ENCODE measurements around the gene G3BP2. TPM values are rescaled to one million over a fixed set of nuclear protein-coding genes. Genes with fewer than 3 reads are reported as not detected.

The G3BP2 gene
- polyA plus RNA-seq, 1 donor from 2014 or later = 332 TPM

DNA sequence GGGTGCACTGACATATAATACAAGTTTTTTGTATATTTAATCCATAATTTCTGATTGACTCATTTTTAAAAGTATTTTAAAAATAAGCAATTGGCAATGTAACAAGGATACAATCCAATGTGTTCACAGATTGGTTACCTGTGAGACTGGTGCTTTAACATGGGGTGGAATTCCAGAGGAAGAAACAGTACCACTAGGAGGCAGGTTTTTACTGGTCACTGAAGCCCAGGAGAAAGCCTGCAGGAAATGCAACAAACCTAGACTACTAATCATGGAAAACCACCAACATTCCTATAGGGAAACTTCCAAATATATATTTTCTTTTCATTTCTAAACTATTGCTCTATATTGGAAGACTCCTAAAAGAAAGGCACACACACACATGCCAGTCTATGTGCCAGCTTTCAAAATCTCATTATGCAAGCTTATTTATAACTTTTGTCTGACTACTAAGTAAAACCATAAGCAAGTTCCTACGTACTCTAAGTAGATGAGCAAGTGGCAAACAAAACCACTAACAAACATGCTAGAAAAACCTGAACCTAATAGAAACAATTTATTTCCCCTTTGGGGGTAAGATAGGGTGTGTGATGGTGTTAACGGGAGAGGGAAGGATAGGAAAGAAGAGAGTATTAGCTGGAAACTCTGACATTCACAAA, 19.2 kb downstream of the G3BP2 start:
- Histone ChIP-seq H3K9me2 (ENCODE audit: insufficient read depth, low read length) (no peaks in the 10 kb centered on the region), H3K4me3 (ENCODE audit: low read length) (no peak overlapping the region), H3K9ac (ENCODE audit: low read length) (no peak overlapping the region), H4K20me1 (ENCODE audit: insufficient read depth) (peaks cover 13% of the 10 kb centered on the region), H3K27me3 (ENCODE audit: insufficient read depth, low read depth, low read length) (no peaks in the 10 kb centered on the region), H3K36me3 (ENCODE audit: insufficient read depth, low read length) (peaks cover 34% of the 10 kb centered on the region), H2AFZ (ENCODE audit: low read depth, low read length) (no peak overlapping the region), H3K9me3 (ENCODE audit: low read length) (no peaks in the 10 kb centered on the region), H3K4me2 (ENCODE audit: low read length) (no peak overlapping the region), H3K27ac (ENCODE audit: low read length) (no peak overlapping the region), H3F3A (ENCODE audit: insufficient read depth, low read length, poor library complexity, severe bottlenecking) (no peaks in the 10 kb centered on the region), H3K79me2 (replicated peaks; ENCODE audit: insufficient read depth, low read length) (peaks cover 20% of the 10 kb centered on the region)
- TF ChIP-seq RAD21 (conservative IDR thresholded peaks at IDR 0.05) (no peak), MXI1 (conservative IDR thresholded peaks at IDR 0.05; ENCODE audit: poor library complexity, severe bottlenecking) (no peak), SMC3 (conservative IDR thresholded peaks at IDR 0.05; ENCODE audit: poor library complexity) (peak; percentile 26), EP300 (conservative IDR thresholded peaks at IDR 0.05; ENCODE audit: poor library complexity, severe bottlenecking) (no peak), CTCF (IDR thresholded peaks at IDR 0.05; ENCODE audit: poor library complexity, severe bottlenecking) (peak; percentile 32)

DNA sequence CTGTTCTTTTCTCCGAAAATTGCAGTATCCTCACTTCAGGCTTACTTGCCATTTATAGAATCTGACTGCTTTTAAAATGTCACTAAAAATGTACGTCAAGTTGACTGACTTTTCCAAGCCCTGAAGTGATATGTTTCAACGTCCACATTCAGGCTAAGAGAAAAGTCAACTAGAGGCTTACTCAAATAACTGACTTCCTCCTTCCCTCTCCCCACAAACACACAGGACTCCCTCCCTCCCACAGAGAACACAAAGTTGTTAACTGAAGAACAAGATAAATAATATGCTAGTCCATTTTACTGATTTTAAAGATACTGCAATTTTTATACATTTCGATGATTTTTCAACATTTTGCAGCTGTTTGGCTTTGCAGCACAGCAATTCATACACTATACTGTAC, 29.1 kb downstream of the G3BP2 start:
- Histone ChIP-seq H3K4me2 (ENCODE audit: low read length) (no peak overlapping the region), H2AFZ (ENCODE audit: low read depth, low read length) (no peak overlapping the region), H3F3A (ENCODE audit: insufficient read depth, low read length, poor library complexity, severe bottlenecking) (no peaks in the 10 kb centered on the region), H4K20me1 (ENCODE audit: insufficient read depth) (no peaks in the 10 kb centered on the region), H3K79me2 (replicated peaks; ENCODE audit: insufficient read depth, low read length) (no peaks in the 10 kb centered on the region), H3K27me3 (ENCODE audit: insufficient read depth, low read depth, low read length) (no peaks in the 10 kb centered on the region), H3K9me2 (ENCODE audit: insufficient read depth, low read length) (no peaks in the 10 kb centered on the region), H3K36me3 (ENCODE audit: insufficient read depth, low read length) (peaks cover 24% of the 10 kb centered on the region), H3K4me3 (ENCODE audit: low read length) (no peak overlapping the region), H3K9me3 (ENCODE audit: low read length) (no peaks in the 10 kb centered on the region), H3K27ac (ENCODE audit: low read length) (no peak overlapping the region), H3K9ac (ENCODE audit: low read length) (no peak overlapping the region)
- TF ChIP-seq RAD21 (conservative IDR thresholded peaks at IDR 0.05) = no peak
- no peak for TF ChIP-seq MXI1 (conservative IDR thresholded peaks at IDR 0.05; ENCODE audit: poor library complexity, severe bottlenecking)
- TF ChIP-seq EP300 (conservative IDR thresholded peaks at IDR 0.05; ENCODE audit: poor library complexity, severe bottlenecking) = no peak
- no peak for TF ChIP-seq TAF1 (IDR thresholded peaks at IDR 0.05; ENCODE audit: low read depth)
- TF ChIP-seq POLR2AphosphoS5 (IDR thresholded peaks at IDR 0.05) = no peak
- TF ChIP-seq SMC3 (conservative IDR thresholded peaks at IDR 0.05; ENCODE audit: poor library complexity) = no peak
- TF ChIP-seq, protein P1, sequence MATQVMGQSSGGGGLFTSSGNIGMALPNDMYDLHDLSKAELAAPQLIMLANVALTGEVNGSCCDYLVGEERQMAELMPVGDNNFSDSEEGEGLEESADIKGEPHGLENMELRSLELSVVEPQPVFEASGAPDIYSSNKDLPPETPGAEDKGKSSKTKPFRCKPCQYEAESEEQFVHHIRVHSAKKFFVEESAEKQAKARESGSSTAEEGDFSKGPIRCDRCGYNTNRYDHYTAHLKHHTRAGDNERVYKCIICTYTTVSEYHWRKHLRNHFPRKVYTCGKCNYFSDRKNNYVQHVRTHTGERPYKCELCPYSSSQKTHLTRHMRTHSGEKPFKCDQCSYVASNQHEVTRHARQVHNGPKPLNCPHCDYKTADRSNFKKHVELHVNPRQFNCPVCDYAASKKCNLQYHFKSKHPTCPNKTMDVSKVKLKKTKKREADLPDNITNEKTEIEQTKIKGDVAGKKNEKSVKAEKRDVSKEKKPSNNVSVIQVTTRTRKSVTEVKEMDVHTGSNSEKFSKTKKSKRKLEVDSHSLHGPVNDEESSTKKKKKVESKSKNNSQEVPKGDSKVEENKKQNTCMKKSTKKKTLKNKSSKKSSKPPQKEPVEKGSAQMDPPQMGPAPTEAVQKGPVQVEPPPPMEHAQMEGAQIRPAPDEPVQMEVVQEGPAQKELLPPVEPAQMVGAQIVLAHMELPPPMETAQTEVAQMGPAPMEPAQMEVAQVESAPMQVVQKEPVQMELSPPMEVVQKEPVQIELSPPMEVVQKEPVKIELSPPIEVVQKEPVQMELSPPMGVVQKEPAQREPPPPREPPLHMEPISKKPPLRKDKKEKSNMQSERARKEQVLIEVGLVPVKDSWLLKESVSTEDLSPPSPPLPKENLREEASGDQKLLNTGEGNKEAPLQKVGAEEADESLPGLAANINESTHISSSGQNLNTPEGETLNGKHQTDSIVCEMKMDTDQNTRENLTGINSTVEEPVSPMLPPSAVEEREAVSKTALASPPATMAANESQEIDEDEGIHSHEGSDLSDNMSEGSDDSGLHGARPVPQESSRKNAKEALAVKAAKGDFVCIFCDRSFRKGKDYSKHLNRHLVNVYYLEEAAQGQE (IDR thresholded peaks at IDR 0.05; ENCODE audit: borderline replicate concordance) = no peak
- no peak for TF ChIP-seq CTCF (IDR thresholded peaks at IDR 0.05; ENCODE audit: poor library complexity, severe bottlenecking)
- TF ChIP-seq EZH2 (IDR thresholded peaks at IDR 0.05; ENCODE audit: borderline replicate concordance, insufficient read depth, low read length, poor library complexity, severe bottlenecking) = no peak

Data from neural cell (in vitro differentiated cells).